GM15510 (cell line): ENCODE measurements around the gene FSIP2.

Experiments used
- POLR2A ChIP-seq: IDR thresholded peaks from 3 replicates; pipeline ENCODE4 v1.6.1; 2011; ENCODE audit warnings: borderline replicate concordance; ENCODE audit not compliant: insufficient read length; ENCODE audit errors: extremely low read depth

Gene FSIP2

DNA sequence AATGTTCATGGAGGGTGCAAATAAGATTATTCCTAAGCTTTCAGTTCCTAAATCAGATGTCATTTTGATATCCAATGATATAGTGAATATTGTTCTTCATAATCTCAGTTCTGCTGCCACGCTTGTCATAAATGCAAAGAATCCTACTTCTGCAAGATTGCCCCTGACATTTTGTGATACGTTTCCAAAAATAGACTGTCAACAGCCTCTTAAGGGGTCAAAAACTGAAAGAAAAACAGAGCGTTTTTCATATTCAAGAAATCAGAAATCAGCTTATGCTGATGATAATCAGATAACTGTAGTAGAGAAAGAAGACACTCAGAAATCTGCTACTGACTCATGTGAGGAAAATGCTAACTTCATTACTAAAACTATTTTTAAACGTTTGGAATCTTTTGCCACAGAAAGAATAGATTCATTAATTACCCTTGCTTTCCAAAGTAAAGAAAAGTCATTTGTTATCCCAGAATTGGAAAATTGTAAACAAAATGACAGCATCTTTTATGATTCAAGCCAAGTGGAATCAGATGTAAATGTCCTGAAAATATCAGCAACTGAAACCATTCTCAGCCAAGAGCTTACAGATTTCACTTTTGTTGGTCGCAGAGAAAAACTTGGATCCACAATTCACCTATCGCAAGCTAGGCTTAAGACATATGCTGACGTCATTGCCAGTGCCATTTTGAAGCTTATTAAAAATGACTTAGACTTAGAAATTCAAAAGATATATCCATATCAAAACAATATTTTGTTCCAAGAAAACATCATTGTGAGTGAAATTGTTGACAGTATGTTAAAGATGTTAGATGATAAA, 55.1 kb downstream of the FSIP2 start:
- TF ChIP-seq POLR2A: no peak

DNA sequence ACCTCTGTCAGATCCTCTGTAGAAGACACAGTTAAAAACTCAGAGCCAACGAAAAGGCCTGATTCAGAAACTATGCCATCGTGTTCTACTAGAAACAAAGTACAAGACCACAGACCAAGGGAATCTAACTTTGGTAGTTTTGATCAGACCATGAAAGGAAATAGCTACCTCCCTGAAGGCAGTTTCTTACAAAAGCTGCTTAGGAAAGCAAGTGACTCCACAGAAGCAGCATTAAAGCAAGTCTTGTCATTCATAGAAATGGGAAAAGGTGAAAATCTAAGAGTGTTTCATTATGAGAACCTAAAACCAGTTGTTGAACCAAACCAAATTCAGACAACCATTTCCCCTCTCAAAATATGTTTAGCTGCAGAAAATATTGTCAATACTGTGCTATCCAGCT, 58.2 kb downstream of the FSIP2 start:
- TF ChIP-seq POLR2A: no peak

DNA sequence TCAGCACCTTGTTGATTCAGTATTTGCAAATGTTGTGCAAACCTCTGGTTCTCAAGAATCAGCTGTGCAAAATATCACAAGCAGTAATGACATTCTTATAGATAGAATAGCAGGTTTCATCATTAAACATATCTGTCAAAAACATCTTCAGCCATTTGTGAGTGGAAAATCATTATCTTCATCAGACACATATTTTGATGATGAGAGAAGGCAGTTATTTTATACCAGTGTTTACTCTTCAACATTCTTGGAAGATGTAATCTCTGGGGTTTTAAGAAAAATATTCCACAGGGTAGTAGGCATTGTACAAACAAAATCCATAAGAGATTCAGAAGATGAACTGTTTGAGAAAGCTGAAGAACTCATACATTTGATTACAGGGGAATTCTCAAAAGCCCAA, 64.3 kb downstream of the FSIP2 start:
- no peak for TF ChIP-seq POLR2A

DNA sequence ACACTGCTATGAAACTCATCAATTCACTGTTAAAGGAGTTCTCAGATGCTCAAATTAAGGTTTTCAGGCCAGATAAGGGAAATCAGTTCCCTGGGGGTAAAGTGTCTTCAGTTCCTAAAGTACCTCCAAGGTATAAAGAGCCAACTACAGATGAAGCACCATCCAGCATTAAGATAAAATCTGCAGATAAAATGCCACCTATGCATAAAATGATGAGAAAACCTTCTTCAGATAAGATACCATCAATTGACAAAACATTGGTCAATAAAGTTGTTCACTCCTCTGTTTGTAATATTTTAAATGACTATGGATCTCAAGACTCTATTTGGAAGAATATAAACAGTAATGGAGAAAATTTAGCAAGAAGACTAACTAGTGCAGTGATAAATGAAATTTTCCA, 68.2 kb downstream of the FSIP2 start:
- no peak for TF ChIP-seq POLR2A

DNA sequence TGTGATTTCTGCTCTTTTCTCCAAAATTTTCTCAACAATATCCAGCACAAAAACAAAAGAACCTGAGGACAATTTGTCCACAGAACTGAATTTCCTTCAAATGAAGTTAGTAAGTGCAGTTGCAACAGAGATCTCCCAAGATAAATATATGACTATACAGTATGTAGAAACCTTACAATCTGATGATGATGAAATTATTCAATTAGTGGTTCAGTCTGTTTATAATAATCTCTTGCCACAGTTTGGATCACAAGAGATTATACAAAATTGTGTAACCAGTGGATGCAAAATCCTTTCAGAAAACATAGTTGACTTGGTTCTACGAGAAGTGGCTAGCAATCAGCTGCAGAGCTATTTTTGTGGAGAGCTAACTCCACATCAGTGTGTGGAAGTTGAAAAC, 68.7 kb downstream of the FSIP2 start:
- TF ChIP-seq POLR2A: no peak

DNA sequence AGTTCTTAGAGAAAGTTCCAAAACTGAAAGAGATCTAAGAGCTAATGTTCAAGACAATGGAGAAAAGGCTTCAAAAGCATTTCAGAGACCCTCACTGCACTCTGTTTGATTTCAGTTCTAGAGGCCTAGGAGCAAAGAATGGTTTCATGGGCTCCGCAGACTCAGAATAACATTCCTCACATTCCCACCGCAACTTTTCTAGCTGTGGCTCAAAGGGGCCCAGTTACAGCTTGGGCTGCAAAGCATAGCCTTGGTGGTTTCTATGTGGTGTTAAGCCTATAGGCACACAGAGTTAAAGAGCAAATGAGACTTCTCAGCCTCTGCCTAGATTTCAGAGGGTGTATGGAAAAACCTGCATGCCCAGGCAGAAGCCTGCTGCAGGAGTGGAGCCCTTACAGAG, 73.0 kb downstream of the FSIP2 start:
- no peak for TF ChIP-seq POLR2A

DNA sequence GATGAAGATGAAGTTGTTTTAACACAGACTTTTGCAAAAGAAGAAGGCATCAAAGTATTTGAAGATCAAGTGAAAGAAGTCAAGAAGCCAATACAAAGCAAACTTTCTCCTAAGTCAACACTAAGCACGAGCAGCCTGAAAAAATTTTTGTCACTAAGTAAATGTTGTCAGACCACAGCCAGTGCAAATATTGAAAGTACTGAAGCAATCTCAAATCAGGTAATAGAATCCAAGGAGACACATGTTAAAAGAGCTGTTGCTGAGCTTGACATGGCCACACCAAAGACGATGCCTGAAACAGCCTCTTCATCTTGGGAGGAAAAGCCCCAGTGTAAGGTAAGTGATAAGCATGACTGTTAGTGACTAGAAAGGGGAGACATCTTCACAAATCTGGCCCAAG, 75.1 kb downstream of the FSIP2 start:
- no peak for TF ChIP-seq POLR2A

DNA sequence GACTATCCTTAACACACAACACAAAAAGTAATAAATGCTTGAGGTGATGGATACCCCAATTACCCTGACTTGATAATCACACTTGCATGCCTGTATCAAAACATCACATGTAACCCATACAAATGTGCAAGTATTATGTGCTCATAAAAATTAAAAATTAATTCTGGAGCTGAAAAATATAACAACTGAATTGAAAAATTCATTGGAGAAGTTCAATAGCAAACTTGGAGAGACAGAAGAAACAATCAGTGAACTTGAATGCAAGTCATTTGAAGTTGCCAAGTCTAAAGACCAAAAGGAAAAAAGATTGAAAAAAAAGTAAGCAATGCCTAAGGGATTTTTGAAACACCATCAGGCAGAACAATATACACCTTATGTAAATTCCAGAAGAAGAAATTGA, 79.4 kb downstream of the FSIP2 start:
- no peak for TF ChIP-seq POLR2A

DNA sequence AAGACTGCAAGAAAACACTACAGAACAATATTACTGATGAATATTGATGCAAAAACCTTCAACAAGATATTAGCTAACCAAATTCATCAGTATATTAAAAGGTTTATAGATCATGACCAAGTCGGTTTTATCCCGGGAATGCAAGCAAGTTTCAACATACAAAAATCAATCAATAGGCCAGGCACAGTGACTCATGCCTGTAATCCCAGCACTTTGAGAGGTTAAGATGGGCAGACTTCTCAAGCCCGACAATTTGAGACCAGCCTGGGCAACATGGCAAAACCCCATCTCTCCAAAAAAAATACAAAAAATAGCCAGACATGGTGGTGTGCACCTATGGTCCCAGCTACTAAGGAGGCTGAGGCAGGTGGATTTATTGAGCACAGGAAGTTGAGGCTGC, 82.9 kb downstream of the FSIP2 start:
- no peak for TF ChIP-seq POLR2A

DNA sequence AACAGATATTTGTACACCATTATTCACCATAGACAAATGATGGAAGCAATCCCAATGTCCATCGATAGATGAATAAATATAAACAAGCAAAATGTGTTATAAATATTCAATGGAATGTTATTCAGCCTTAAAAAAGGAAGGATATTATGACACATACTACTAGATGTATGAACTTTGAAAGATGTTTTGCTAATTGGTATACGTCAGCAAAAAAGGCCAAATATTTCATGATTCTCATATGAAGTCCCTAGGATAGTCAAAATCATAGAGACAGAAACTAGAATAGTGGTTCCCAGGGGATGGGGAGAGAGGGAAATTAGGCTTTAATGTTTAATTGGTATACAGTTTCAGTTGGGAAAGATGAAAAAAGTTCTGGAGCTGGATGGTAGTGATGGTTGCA, 85.2 kb downstream of the FSIP2 start:
- no peak for TF ChIP-seq POLR2A

DNA sequence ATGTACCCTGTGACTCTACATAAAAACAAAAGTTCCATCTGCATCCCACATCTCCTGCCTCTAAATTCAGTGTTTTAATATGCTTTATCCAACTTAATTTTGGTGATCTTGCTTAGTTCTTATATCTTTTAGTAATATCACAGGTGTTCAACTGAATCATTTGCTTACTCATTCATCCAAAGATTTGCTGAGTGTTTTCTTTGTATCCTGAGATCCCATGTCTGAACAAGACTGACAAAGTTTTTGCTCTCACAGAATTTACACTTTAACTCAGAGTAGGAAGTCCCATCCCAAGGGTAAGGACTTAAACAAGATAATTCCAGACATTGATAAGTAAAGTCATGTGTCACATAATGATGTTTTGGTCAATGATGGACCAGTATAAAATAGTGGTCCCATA, 87.0 kb downstream of the FSIP2 start:
- no peak for TF ChIP-seq POLR2A

DNA sequence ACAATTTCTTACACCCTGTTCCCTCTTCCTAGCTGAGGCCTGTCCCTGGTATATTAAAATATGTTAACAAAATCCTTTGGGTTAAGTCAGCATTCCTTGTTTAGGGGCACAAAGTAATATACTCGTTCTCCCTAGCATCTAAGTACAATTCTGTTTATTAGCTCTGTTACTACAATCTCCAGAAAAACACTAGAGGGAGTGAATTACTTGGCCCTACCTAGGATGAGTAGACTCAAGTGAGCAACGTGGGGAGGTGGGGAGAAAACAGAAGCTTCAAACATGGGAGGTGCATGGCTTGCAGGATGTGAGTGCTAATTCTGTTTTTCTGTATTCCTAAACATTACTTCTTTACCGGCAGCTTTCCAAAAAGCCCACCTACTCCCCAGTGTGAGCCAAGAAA, 89.7 kb downstream of the FSIP2 start:
- TF ChIP-seq POLR2A: no peak

DNA sequence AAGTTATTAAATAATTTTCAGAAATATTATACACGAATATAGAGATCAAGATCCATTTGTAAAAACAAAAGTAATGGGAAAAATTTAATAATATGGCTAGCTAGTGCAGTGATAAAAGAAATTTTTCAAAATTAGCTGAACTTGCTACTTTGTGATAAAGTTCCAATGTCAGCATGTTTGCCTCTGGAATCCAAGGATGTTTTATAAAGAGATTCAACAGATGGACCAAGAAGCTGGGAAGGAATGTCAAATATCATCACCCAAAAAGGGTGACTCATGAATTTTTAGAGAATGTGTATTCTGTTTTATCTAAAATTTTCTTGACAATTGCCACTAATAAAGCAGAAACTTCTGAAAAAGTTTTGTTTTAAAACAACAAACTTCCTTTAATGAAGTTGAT, 95.3 kb downstream of the FSIP2 start:
- TF ChIP-seq POLR2A: no peak

DNA sequence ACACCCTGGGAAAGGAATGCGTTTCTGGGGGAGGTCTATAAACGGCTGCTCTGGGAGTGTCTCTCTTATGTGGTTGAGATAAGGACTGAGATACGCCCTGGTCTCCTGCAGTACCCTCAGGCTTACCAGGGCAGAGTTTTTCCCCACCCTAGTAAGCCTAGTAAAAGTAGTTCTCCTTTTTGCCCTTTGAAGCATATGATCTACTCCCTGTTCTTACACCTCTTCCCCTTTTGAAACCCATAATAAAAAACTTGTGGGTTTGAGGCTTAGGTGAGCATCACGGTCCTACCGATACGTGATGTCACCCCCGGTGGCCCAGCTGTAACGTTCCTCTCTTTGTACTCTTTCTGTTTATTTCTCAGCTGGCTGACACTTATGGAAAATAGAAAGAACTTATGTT, 97.4 kb downstream of the FSIP2 start:
- TF ChIP-seq POLR2A: no peak

DNA sequence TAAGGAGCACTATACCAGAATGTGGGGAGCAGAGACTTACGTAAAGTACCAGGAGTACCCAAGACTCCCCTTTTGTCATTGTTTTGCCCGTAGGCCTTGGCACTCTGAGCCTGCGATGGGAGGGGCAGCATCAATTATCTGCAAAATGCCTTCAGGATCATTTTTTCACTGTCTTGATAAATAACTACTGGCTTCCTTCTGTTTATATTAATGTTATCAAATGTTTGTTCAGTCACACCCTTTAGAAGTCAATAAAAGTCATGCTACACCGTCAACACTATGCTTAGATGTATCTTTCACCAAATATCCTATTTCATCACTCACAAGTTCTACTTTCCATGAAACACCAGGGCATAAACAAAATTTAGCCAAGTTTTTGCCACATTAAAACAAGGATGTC, 116.3 kb downstream of the FSIP2 start:
- TF ChIP-seq POLR2A: no peak

DNA sequence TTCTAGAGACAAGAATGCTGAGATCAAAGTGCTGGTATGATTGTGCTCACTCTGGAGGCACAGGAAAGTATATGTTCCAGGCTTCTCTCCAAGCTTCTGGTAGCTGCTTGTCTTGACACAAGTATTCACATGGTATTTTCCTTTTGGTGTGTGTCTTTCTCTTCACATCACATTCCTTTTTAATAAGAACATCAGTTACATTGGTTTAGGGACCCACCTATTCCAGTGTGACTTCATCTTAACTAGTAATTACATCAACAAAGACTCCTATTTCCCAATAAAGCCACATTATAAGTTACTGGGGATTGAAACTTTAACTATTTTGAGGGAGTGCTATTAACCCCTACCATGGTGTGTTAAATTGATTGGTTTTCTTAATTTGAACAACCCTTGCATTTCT, 119.1 kb downstream of the FSIP2 start:
- TF ChIP-seq POLR2A: no peak

DNA sequence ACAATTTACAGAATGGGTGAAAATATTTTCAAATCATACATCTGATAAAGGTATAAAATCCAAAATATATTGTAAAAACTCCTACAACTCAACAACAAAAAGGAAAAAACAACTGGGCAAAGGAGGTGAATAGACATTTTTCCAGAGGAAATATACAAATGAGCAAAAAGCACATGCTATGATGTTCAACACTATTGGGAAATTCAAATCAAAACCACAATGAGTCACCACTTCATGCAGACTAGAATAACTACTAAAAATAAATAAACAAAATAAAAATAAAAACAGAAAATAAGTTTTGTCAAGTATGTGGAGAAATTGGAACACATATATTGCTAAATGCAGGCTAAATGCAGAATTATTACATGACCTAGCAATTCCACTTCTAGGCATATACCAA, 120.9 kb downstream of the FSIP2 start:
- no peak for TF ChIP-seq POLR2A
